Measurements from ENCODE around the gene AIP.
"Not testable (repeated sequence)": the region's sequence is repeated elsewhere in the genome, so short reads cannot be mapped to it uniquely, and the experiment has no call there.

DNA sequence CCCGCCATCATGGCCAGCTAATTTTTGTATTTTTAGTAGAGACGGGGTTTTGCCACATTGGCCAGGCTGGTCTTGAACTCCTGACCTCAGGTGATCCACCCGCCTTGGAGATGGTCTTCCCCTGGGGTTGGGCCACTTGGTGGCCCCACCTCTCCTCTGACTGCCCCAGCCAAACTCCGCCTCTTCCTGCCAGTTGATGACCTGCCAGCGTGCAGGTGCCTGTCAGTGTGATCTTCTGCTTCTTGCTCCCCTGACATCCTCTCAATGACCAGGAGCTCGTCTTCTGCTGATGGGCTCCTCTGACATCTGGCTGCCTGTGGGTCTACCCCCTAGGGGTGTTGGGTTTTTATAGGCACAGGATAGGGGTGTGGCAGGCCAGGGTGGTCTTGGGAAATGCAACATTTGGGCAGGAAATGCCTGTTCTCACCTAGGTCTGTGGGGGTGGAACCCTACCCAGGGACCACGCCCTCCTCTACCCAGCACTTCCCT is 3.1 kb downstream of the AIP start:
- TF ChIP-seq POLR2A, EP300 (IDR thresholded peaks at IDR 0.05): not testable (repeated sequence)
- TF ChIP-seq, protein P1, sequence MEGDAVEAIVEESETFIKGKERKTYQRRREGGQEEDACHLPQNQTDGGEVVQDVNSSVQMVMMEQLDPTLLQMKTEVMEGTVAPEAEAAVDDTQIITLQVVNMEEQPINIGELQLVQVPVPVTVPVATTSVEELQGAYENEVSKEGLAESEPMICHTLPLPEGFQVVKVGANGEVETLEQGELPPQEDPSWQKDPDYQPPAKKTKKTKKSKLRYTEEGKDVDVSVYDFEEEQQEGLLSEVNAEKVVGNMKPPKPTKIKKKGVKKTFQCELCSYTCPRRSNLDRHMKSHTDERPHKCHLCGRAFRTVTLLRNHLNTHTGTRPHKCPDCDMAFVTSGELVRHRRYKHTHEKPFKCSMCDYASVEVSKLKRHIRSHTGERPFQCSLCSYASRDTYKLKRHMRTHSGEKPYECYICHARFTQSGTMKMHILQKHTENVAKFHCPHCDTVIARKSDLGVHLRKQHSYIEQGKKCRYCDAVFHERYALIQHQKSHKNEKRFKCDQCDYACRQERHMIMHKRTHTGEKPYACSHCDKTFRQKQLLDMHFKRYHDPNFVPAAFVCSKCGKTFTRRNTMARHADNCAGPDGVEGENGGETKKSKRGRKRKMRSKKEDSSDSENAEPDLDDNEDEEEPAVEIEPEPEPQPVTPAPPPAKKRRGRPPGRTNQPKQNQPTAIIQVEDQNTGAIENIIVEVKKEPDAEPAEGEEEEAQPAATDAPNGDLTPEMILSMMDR (IDR thresholded peaks at IDR 0.05), result not testable (repeated sequence)

Measured in ovary (tissue), 3 donors.